Mucosa of descending colon (tissue), 3 donors: ENCODE measurements around the gene ARSG. TPM values are rescaled to one million over a fixed set of nuclear protein-coding genes. Genes with fewer than 3 reads are reported as not detected.
A peak's percentile ranks its signal among the peaks of the same experiment; 100 is the strongest.
"Not testable (repeated sequence)": the region's sequence is repeated elsewhere in the genome, so short reads cannot be mapped to it uniquely, and the experiment has no call there.

ENCODE experiments used
- ATAC-seq: fragments of 200-7000 bp; cut with Tn5 transposase; one replicate; pipeline ENCODE4 v1.9.1; 2020; ENCODE audit warnings: mild to moderate bottlenecking, moderate library complexity
- DNase-seq, 3 donors: peaks; one replicate each; pipeline ENCODE4 v3.0.0-alpha.2; 2020
- H3K36me3 ChIP-seq: fragments of 200-600 bp; one replicate; pipeline ENCODE4 v1.8.0; 2021; ENCODE audit warnings: low read depth, mild to moderate bottlenecking
- H3K4me1 ChIP-seq: fragments of 200-600 bp; one replicate; pipeline ENCODE4 v1.8.0; 2021; ENCODE audit warnings: low read depth, mild to moderate bottlenecking
- H3K4me3 ChIP-seq: fragments of 200-600 bp; one replicate; pipeline ENCODE4 v1.8.0; 2021; ENCODE audit warnings: mild to moderate bottlenecking
- H3K9me3 ChIP-seq: fragments of 200-600 bp; one replicate; pipeline ENCODE4 v1.8.0; 2021; ENCODE audit warnings: mild to moderate bottlenecking
- CTCF ChIP-seq: fragments of 200-600 bp; IDR thresholded peaks from one replicate; pipeline ENCODE4 v1.8.0; 2022; ENCODE audit warnings: antibody characterized with exemption, mild to moderate bottlenecking
- intact Hi-C, 2 donors: fragments of 100-400 bp; cut with DNase I in 1 of 2; cut with micrococcal nuclease in 1 of 2; formaldehyde crosslinking; loops; one replicate each; pipeline versions ENCODE4 v1.11.0 to v1.11.1; 2022; cut with DNase I, micrococcal nuclease
- total RNA-seq, 3 donors: library from RNA; stranded (reverse); fragmentation: NEBNext Ultra II Directional in 2 of 3; extraction: Animal tissue kit (Norgen Biotek cat#: 25700) in 2 of 3; gene quantifications; one replicate each; pipeline versions ENCODE4 v1.2.1 to v1.2.4, GENCODE V29; 2021 to 2023
- donor health status: DM: no; HTN: no; CAD: no; lungs with moderate emphysema.
- donor health status: DM: no; HTN: no; CAD: no.
- donor health status: DM: no; HTN: yes; CAD: no.

The ARSG gene
- total RNA-seq, 3 donors from 2014 or later = 1.7 to 3.1 (median 2.1) TPM

- no peaks in the 10 kb centered on the region for H3K36me3 ChIP-seq
- H3K4me3 ChIP-seq = no peak overlapping the region
- no peak for TF ChIP-seq CTCF
- peaks cover 5% of the 10 kb centered on the region for H3K4me1 ChIP-seq
- DNase-seq (no peak), ATAC-seq (no peak)
- H3K9me3 ChIP-seq = no peaks in the 10 kb centered on the region
- intact Hi-C loops = no loop called here
Observed at GRCh38 chr17:68257934-68258333, 33.4 kb upstream of the ARSG start.

GRCh38 chr17:68258890-68259647, 32.2 kb upstream of the ARSG start:
- intact Hi-C loops, H3K4me3 ChIP-seq, H3K36me3 ChIP-seq, H3K4me1 ChIP-seq, H3K9me3 ChIP-seq: not testable (repeated sequence)
- ATAC-seq (peak; percentile 96), DNase-seq (peak; percentile 73 to 92 (median 87))

GRCh38 chr17:68259648-68259951, 31.7 kb upstream of the ARSG start:
- H3K4me3 ChIP-seq, ATAC-seq, H3K9me3 ChIP-seq, intact Hi-C loops, H3K4me1 ChIP-seq, DNase-seq, H3K36me3 ChIP-seq: not testable (repeated sequence)

GRCh38 chr17:68260051-68260762, 31.1 kb upstream of the ARSG start:
- no peaks in the 10 kb centered on the region for H3K36me3 ChIP-seq

GRCh38 chr17:68262467-68262866, 28.8 kb upstream of the ARSG start:
- H3K36me3 ChIP-seq, DNase-seq, H3K4me3 ChIP-seq, ATAC-seq, H3K4me1 ChIP-seq, H3K9me3 ChIP-seq: not testable (repeated sequence)
- intact Hi-C loops = loop anchor here (5.0 to 10.0 kb wide), 2 partner anchors 200 to 202 kb away; no protein-coding TSS in a partner anchor

More at GRCh38 chr17:68260051-68260762, 31.1 kb upstream of the ARSG start:
- intact Hi-C loops = loop anchor here (5.0 to 10.0 kb wide), 2 partner anchors 202 to 205 kb away; no protein-coding TSS in a partner anchor
- H3K9me3 ChIP-seq = no peaks in the 10 kb centered on the region
- no peak for ATAC-seq
- no peak for DNase-seq
- H3K4me3 ChIP-seq = no peak overlapping the region
- peaks cover 5% of the 10 kb centered on the region for H3K4me1 ChIP-seq
- TF ChIP-seq CTCF = no peak

- peak; percentile 79 for ATAC-seq
- not testable (repeated sequence) for H3K4me3 ChIP-seq, H3K9me3 ChIP-seq, H3K4me1 ChIP-seq, H3K36me3 ChIP-seq
- peak; percentile 32 for TF ChIP-seq CTCF
- intact Hi-C loops = loop anchor here (5.0 to 10.0 kb wide), 2 partner anchors 199 to 202 kb away; no protein-coding TSS in a partner anchor
- peak in 1 of 3 donors; percentile 85 for DNase-seq
Observed at GRCh38 chr17:68263101-68263681, 28.1 kb upstream of the ARSG start.

GRCh38 chr17:68265833-68266232, 25.5 kb upstream of the ARSG start:
- not testable (repeated sequence) for H3K36me3 ChIP-seq, H3K4me3 ChIP-seq, DNase-seq, H3K9me3 ChIP-seq, ATAC-seq, H3K4me1 ChIP-seq
- intact Hi-C loops = loop anchor here in 1 of 2 donors (10.0 kb wide), 1 partner anchor 199 kb away; no protein-coding TSS in a partner anchor
